Left renal pelvis (tissue), 4 donors: ENCODE results near the gene EPB41L1. TPM values are rescaled to one million over a fixed set of nuclear protein-coding genes. Genes with fewer than 3 reads are reported as not detected.

Experiments used
- DNase-seq, 4 donors: peaks; one replicate each; pipeline ENCODE4 v3.0.0-alpha.2; 2013; ENCODE audit warnings: low read depth in 4 of 4, low spot score in 3 of 4
- polyA plus RNA-seq, 4 donors: library from polyadenylated mRNA; unstranded; fragments of 120-200 nt; gene quantifications; one replicate each; pipeline ENCODE4 v1.2.1, GENCODE V29; 2013; ENCODE audit not compliant: insufficient read length in 4 of 4

The EPB41L1 gene
- 10 to 100 TPM; 62.7 to 75.0 (median 66.4) TPM for polyA plus RNA-seq

- no peak for DNase-seq
Measured at GRCh38 chr20:36154700-36155628, at the start of gene EPB41L1. EPB41L1 (plus strand) TSS chr20:36154740; CDS start chr20:36173778, 19,038 bp downstream.

DNA sequence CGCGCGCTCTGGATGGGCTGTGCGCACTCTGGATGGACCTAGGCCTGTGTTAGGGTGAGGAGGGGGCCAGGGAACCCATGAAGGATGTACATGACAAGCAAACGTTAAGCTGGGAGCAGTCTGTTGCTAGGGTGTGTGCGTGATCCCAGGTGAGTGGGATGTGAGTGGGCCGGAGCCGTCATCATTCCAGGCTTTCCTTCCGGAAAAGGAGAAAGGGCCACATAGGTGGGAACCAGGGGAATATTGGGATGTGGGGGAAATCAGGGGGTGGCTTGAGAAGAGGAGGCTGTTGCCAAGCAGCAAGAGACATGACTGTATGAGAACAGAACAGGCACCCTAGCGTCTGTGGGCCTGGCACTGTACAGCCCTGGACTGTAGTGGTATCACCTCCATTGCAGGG is 49.7 kb upstream of the EPB41L1 start:
- no peak for DNase-seq

- peak in 1 of 4 donors; percentile 59 for DNase-seq
Measured at GRCh38 chr20:36105711-36106226, 48.8 kb upstream of the EPB41L1 start.

GRCh38 chr20:36106606-36107005 is 47.9 kb upstream of the EPB41L1 start:
- DNase-seq = no peak

DNA sequence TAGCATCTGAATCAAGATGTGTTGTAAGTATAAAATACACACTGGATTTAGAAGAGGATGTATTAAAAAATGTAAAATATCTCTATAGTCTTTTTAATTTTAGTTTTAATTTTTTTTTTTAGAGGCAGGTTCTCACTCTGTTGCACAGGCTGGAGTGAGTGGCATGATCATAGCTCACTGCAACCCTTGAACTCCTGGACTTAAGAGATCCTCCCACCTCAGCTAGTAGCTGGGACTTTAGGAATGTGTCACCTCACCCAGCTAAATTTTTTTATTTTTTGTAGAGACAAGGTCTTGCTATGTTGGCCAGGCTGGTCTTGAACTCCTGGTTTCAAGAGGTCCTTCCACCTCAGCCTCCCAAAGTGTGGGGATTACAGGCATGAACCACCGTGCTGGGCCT is 46.7 kb upstream of the EPB41L1 start:
- no peak for DNase-seq

- no peak for DNase-seq
Measured at GRCh38 chr20:36109251-36109947, 45.1 kb upstream of the EPB41L1 start.

GRCh38 chr20:36110994-36111393 is 43.5 kb upstream of the EPB41L1 start:
- DNase-seq = no peak

DNA sequence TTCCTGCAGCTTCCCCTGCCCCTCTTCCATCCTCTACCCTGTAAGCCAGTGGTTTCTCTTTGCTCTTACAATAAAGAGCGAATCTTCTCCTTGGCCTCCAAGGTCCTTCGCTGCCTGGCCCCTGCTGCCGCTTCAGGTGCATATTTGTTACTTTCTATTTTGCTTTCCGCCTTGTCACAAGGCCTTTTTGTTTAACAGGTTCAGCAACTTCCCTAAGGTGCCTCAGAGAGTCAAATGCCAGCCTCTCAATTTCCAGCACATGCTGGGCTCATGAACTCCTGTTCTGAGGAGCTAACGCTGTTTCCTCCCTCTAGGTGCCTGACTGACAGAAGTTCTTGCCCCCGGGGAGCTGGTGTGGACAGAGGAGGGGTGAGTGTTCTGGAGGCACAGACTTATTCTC is 42.4 kb upstream of the EPB41L1 start:
- DNase-seq = no peak

DNA sequence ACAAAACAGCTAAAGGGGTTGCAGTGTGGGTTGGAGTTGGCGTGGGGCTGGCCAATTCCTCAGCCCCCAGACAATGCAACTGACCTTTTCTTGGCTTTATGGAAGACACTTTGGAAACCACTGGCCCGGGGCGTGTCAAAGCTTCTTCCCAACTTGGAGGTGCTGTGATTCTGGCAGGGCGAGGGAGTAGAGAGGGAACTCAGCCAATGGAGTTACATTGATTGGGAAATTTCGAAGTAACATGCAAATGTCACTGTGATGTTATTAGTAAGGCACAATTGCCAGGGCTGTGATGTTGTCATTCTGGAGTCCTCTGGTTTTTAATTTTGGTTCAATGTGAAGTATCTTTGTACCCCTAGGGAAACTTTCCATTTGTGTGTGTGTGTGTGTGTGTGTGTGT is 41.5 kb upstream of the EPB41L1 start:
- DNase-seq = no peak

GRCh38 chr20:36113566-36114250 is 40.8 kb upstream of the EPB41L1 start:
- no peak for DNase-seq

DNA sequence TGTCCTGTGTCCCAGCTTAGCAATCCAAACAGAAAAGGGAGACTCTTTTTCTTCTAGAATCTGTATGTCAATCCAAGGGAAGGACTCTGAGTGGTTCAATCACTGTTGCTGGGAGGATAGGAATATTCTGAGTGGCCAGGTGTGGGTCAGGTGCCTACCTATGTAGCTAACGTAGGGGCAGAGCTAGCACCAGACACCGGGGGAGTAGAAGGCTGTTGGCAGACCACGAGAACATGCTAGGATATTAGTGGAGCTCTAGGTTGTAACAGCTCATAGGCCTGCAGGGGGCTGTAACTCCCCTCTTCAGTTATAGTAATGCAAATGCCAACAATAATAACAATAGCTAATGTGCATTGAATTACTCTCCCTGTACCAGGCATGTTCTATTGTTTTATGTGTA is 39.8 kb upstream of the EPB41L1 start:
- DNase-seq = no peak

DNA sequence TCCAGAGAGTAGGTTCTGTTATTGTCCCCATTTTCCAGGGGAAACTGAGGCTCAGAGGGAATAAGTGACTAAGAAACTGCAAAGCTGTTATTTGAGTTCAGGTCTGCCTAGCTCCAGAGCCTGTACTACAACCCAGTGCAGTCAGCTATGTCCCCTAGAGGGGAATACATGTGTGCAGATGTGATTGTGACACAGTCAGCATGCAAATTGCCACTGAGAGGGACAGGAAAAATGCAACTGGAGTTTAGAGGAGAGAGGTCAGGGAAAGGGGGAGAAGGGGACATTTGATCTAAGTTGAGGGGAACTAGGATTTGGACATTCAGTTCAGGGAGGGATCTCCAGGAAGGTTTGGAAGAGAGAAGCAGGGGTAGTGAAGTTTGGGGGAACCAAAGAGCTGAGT is 38.6 kb upstream of the EPB41L1 start:
- no peak for DNase-seq

GRCh38 chr20:36116807-36117441 is 37.6 kb upstream of the EPB41L1 start:
- no peak for DNase-seq

GRCh38 chr20:36117638-36118037 is 36.9 kb upstream of the EPB41L1 start:
- no peak for DNase-seq

DNA sequence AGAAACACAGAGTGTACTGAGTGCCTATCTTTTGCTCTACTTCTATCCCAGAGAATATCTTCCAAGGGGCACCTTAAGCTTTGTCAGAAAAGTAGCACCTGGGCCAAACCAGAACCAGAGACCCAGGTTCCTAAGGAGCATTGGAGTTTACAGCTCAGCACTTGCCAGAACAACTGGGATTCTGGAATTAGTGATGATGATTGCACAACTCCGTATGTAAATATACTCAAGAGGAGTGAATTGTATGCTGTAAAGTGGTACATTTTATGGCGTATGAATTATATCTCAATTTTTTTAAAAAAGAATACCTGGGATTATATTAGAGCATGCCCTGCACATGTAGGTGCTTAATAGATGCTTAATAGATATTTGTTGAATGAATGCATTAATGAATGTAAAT is 36.2 kb upstream of the EPB41L1 start:
- DNase-seq = no peak

DNA sequence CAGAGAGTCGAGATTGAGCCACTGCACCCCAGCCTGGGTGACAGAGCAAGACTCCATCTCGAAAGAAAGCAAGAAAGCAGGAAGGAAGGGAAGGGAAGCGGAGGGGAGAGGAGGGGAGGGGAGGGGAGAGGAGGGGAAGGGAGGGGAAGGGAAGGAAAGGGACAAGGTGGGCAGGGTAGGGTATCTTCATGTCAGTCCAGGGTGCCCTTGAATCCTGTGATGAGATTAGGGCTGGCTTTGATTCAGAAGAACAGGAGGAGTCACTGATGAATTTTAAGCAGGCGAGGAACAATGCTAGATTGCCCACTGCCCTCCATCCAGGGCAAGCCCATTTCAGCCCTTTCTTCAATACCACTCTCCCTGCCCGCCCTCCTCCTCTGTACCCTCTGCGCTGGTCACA is 35.0 kb upstream of the EPB41L1 start:
- DNase-seq = no peak

DNA sequence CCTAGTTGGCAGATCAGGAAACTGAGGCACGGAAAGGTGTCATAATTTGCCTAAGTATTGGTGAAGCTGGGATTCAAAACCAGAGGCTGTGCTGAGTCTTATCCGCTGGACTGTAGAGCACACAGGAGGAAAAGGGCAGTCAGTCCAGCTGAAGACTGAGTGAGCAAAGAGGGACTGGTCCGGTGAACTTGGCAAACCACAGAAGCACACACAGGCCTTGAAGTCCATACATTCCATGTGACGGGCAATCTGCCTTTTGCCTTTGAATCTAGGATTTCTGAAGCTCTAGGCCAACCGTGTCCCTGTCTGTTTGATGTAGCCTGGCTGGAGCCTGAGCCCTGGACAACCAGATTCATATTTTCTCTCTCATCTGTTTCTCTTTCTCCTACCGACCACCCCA is 34.3 kb upstream of the EPB41L1 start:
- DNase-seq = no peak

DNA sequence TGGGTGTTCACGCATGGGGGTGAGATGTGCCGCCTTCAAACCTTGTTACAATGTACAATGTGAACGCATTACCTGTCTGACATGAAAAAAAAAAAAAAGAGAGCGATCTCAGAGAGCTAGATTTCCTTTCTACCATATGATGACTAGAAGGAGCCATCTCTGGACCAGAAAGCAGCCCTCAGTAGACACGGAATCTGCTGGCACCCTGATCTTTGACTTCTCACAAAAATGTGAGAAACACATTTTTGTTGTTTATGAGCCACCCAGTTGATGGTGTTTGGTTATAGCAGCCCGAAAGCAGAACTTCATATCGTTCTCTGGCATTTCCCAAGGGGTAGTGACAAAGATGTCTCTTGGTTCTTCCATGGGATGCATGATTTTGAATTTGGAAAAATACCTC is 33.5 kb upstream of the EPB41L1 start:
- DNase-seq = no peak

GRCh38 chr20:36121981-36122930 is 32.3 kb upstream of the EPB41L1 start:
- DNase-seq = no peak

GRCh38 chr20:36122931-36123288 is 31.6 kb upstream of the EPB41L1 start:
- no peak for DNase-seq
